HPDE6-E6E7 (cell line): Measurements from ENCODE around the gene GNAS.
A peak's percentile ranks its signal among the peaks of the same experiment; 100 is the strongest.
"Not testable (repeated sequence)": the region's sequence is repeated elsewhere in the genome, so short reads cannot be mapped to it uniquely, and the experiment has no call there.

Source experiments
- DNase-seq: peaks from one replicate; pipeline ENCODE4 v3.0.0; 2011; ENCODE audit warnings: missing footprints; ENCODE audit errors: extremely low spot score

GNAS gene

DNA sequence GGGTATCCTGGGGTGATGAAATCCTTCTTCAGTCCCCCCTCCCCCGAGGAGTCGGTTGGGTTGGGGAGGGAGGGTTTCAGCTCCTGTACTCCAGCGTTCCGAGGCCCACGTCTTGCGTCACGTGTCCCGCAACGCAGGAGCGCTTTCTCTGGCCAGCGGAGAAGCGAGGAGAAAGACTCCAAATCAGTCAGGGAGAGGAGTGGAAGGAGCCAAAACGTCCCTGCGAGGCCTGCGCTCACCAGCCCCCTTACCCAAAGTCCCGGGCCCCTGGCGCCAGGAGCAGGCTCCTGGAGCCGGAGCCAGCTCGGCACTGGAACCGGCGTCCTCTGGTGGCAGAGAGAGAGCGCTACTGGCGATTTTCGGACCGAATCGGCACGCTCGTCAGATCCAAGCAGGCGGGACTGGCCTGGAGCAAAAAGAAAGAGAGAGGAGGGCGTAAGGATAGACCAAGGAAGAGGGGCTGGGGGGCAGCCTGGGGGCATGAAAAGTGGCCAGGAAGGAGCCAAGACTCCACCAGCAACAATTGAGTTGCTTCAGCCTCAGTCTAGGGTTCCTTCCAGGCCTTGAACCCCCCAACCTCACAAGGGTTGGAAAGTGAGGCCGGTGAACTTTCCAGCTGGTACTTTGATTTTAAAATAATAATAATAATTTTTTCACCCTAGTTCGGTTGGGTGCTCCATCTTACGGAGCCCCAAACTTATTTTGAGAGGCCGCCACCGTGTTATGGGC, at the start of gene GNAS:
GNAS (plus strand) TSS at position 174 of the 729 bp plus-strand sequence.
- peak; percentile 84 for DNase-seq

- DNase-seq = no peak
Observed at GRCh38 chr20:58803533-58803932, 49.0 kb upstream of the GNAS start.

DNA sequence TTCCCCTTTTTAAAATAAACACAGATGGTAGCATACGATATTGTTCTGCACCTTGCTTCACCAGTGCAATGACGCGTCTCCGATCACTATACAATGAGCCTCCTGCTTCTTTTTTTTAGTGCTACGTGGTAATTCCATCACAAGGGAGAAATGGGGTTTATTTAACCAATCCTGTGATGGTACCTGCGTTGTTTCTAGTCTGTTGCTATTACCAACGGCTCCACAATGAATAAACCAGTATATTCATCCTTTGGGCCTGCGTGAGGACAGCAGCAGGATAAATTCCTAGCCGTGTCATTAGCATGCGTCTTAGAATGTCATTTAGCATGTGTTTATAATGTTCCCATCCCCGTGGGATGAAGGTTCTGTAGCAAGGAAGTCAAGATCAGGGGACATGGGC, 44.7 kb upstream of the GNAS start:
- no peak for DNase-seq

- no peak for DNase-seq
Observed at GRCh38 chr20:58808271-58809046, 44.1 kb upstream of the GNAS start.

DNA sequence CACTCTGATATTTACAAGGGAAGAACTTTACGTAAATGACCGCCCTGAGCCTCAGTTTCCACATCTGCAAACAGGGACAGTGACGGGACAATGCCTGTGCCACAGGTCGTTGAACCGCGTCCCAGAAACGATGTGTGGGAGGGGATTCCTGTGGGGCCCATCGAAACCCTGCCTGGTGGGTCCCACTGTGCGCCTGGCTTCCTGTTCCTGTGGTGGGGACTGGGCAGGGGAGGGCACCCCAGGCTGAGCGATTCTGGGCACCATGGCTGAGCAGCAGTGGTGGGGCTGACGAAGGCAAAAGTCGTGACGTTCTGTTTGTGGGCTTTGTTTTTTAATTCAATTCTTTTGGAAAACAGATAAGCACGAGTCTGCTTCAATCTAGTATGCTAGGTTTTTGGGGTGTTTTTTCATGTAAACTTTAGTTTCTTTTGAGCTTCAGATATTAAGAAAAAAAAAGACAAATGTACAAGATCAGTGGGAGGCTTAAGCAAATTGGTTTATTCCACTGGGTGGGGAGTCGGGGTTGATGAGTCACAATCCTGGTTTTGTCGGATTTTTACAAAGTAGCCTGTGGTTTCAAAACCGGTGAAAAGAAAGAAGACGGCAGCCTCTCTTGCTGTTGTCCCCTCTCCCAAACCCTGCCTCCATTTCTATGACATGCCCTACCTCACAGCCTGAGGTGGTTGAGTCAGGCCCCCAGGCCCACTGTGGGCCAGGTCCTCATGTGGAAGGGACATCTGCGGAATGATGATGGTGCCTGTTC, 42.2 kb upstream of the GNAS start:
- DNase-seq = no peak

GRCh38 chr20:58810879-58811250, 41.7 kb upstream of the GNAS start:
- DNase-seq = no peak

DNA sequence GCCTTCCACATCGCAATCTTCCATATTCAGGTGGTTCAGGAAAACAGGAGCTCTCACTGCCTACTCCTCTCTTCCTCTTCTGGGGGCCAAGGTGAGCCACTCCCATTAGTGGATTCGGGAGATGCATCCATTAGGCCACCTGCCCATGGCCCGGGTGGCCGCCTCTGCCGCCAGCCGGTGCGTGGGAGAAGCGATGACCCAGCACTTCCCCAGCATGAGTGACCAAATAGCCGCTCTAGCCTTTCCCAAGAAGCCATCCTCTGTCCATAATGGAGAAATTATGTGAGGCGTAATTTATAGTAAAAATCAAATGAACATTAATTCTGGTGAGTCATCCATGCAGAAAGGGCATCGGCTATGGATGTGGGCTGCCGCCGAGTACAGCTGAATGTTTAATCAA, 41.2 kb upstream of the GNAS start:
- no peak for DNase-seq

DNA sequence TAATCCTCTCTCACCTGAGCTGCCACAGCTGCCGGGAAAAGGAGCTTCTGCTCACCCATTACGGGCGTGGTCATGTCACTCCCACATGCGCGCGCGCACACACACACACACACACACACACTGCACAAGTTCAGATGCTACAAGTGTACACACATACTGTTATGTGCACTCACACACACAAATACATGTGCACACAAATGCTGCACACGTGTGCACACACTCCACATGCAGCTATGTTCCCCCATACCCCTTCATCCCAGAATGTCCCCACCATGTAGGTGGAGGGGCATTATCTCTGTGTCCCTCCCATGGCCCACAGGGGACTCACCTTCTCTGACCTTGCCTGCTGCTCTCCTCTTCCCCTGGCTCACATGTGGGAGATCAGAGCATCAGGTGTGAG, 39.1 kb upstream of the GNAS start:
- no peak for DNase-seq

- DNase-seq = no peak
Observed at GRCh38 chr20:58815448-58815847, 37.1 kb upstream of the GNAS start.

GRCh38 chr20:58816051-58816450, 36.5 kb upstream of the GNAS start:
- no peak for DNase-seq

GRCh38 chr20:58816957-58817651, 35.4 kb upstream of the GNAS start:
- no peak for DNase-seq

- DNase-seq = no peak
Observed at GRCh38 chr20:58817748-58818147, 34.8 kb upstream of the GNAS start.

DNA sequence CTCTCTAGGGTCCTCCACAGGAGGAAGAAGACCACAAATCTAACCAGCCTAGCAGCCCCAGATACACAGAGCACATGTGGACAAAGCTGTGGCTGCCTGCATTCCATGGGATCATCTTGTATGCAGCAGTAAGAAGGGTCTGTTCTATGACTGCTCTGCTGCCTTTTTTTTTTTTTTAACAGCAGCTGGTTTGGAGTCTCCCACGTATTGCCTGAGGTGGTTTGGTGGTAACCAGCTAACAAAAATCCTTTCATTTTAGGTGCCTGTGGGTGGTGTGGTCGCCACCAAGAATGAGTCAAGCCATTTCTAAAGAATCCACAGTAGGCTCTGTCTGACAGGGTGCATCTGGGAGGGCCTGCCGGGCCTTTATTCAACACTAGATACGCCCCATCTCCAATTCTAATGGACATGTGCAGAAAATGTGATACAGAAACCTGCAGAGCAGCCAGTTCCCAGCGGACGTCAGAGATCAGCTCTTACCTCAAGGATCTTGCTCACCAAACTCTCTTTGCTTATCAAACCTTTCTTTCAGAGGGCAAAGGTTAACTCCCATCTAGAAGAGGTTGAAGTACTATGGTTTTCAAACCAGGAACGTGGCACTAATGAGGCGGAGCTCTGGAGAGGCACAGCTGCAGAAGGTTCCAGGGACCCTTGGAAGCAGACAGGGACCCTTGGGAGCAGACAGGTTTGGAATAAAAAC, 33.8 kb upstream of the GNAS start:
- DNase-seq = peak; percentile 28

DNA sequence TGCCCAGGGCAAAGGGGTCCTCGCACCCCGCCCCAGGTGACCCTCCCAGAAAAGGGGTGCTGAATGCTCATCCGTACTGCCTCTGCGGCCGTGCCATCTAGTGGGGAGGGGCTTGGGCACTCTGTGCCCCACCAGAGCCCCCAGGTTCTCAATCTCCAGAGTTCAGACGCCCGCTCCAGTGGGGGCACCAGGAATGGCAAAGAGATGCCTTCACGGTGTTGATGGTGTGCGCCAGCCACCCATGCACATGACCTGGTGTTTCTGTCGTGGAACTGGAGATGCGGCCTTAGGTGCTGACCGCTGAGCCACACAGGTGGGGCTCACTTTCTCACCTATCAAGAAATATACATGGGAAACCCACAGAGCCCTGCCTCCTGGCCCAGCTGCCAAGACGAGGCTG, 32.6 kb upstream of the GNAS start:
- DNase-seq = no peak

- DNase-seq = not testable (repeated sequence)
Observed at GRCh38 chr20:58820515-58820914, 32.0 kb upstream of the GNAS start.

DNA sequence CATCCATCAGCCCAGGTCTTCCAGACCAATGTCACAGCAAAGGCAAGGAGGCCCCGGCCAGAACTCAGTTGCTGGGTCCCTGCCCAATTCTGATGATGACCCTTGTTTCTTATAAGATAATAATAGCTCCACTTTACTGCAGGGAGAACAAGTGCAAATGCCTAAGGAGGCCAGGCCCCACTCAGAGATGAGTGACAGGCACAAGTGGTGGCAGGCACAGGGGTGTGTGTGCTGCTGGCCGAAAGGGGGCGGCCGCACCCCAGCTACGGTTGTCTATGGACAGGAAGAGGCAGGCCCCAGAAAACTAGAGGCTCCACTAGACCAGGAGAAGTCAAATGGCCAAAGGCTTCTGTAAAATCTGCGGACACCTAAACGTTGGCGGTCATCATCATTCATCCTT, 30.4 kb upstream of the GNAS start:
- DNase-seq = no peak

DNA sequence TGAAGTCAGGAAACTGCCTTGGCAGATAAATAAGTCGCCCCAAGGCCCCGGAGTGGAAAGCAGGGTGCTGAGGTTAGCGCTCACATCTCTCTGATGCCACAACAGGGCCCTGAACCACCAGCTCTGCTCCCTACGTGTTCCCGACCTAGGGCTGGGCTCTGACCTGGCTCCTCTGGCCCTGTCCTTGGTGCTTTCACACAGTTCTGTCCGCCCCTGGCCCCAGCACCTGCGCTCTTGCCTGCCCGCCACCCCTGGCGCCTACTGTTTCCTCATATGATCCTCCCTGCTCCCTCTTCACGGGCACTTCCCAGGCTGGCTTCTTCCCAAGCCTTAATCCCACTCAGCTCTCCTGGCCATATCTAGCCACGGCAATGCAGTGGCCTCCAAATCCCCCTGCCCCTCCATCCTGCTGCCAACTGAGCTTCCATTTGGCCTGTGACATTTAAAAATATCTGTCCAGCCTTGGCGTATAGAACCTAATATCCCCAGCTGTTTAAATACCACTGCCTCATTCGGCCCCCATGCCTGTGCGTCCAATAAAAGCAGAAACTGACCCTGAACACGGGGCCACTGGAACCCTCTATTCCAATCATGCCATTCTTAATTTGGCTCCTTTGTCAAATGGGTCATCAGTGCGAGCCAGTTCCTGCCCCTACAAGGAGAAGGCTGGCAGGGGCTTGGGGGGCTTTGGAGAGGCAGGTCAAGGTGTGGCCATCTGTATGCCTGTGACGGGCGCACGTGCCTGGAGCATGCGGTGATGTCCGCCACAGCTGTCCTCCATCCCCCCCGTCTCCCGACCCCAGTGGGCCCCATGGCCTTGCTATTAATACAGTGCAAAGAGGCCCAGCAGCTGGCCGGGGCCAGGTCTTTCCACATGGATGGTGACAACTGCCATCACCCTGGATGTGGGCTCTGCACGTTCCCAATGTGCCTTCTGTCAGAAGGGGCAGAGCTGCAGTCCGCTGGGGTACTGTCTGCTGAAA, 29.5 kb upstream of the GNAS start:
- no peak for DNase-seq

GRCh38 chr20:58824843-58825242, 27.7 kb upstream of the GNAS start:
- no peak for DNase-seq

DNA sequence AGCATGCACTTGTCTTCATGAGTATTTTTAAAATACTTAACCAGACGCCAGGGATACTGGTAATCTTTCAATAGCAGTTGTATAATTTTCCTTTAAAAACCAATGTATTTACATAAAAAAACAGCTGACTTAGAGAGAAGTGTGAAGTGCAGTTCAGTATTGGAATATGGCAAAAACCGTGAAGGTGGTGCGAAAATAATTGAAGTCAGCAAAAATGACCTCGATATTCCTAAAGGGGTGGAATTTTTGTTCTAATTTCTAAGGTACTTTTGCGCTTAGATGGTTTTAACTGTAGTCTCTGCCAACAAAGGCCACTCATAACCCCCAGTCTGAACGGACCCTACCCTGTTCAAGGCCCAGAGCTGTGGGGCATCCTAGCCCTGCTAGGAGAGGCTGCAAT, 27.1 kb upstream of the GNAS start:
- no peak for DNase-seq

DNA sequence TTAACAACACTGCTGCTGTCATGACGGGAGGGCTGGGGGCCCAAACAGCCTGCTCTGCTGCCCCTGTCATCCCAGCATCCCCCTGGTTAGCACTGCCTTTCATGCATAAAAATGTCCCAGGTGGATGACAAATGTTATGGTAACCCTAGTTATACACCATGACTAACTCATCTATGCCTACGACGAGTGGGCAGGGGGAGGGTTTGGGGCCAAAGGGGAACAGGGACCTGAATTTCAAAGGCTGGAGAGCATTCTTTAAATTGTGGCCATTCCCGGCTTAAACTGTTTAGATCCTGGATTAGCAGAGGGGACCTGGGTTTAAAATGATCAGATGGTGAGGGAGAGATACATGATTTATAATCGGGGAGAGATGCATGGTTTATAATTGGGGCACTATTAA, 26.2 kb upstream of the GNAS start:
- no peak for DNase-seq
